Muscle layer of colon (tissue), 2 donors: Measurements from ENCODE around the gene PDCD1LG2.

Experiments used
- H3K27ac ChIP-seq: one replicate; pipeline ENCODE4 v1.7.0; 2013; ENCODE audit warnings: low read depth, mild to moderate bottlenecking, low read length, moderate library complexity
- H3K27me3 ChIP-seq, 2 donors: one replicate each; pipeline ENCODE4 v1.7.0; 2013; ENCODE audit warnings: low read length in 2 of 2, mild to moderate bottlenecking in 2 of 2; ENCODE audit not compliant: insufficient read depth in 2 of 2, control insufficient read depth in 1 of 2
- H3K36me3 ChIP-seq: one replicate; pipeline ENCODE4 v1.7.0; 2013; ENCODE audit warnings: mild to moderate bottlenecking, low read length; ENCODE audit not compliant: insufficient read depth
- H3K4me1 ChIP-seq: one replicate; pipeline ENCODE4 v1.7.0; 2013; ENCODE audit warnings: mild to moderate bottlenecking, low read length; ENCODE audit not compliant: insufficient read depth
- H3K4me3 ChIP-seq, 2 donors: one replicate each; pipeline ENCODE4 v1.7.0; 2013; ENCODE audit warnings: low read length in 2 of 2, low read depth in 1 of 2, mild to moderate bottlenecking in 1 of 2, moderate library complexity in 1 of 2
- H3K9ac ChIP-seq: one replicate; pipeline ENCODE4 v1.7.0; 2013; ENCODE audit warnings: low read length
- H3K9me3 ChIP-seq: one replicate; pipeline ENCODE4 v1.7.0; 2013; ENCODE audit warnings: mild to moderate bottlenecking, low read length
- donor health status: abdominal sarcoma.
- donor health status: Adenocarcinoma of cecum.

PDCD1LG2 gene

DNA sequence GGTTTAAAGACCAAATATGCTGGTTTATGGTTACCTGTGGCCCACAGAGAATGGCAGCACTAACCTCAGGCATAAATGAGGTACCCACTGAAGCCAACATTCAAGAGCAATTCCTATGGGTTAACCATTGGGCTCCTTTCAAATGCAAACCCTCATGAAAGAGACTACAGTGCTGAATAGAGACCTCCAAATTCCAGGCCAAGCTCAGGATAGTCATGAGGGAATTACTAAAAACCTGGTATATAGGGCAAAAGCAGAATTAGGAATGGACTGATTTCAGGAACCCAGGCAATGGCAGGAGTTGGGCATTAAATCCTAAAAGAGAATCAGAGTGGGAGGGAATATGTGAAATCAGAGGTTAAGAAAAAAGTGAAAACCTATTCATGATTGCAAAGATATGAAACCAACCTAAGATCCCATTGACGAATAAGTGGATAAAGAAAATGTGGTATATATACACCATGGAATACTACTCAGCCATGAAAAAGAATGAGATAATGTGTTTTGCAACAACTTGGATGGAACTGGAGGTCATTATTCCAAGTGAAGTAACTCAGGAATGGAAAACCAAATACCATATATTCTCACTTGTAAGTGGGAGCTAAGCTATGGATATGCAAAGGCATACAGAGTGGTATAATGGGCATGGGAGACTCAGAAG, 51.6 kb downstream of the PDCD1LG2 start:
- Histone ChIP-seq H3K4me1 (peaks cover 4% of the 10 kb centered on the region), H3K9ac (no peak overlapping the region), H3K36me3 (no peaks in the 10 kb centered on the region), H3K27me3 (no peaks in the 10 kb centered on the region), H3K4me3 (no peak overlapping the region), H3K9me3 (no peaks in the 10 kb centered on the region), H3K27ac (no peak overlapping the region)

DNA sequence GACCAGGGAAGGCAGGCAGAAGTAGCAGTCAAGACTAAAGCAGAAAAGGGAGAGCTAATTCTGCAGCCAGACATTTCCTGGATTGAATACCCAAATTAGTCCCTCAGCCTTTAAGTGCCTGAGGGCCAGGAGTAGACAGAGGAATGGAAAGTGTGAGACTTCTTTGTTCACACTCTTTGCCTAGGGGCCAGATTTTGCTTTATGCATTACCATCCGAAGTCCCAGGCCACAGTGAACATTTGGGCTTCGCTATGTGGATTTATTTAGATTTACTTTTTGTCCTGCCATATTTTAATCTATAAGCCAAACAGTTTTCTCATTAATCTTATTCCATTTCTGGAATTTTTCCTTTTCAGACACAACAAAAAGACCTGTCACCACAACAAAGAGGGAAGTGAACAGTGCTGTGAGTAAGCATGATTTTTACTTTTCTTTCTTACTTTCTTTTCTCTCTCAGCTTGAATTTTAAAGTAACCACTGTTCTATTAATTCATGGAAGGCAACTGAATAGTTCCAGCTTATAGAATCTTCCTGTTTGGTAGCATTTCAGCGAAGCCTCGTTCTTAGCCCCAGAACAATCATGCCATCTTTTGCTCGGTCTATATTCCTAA, 52.6 kb downstream of the PDCD1LG2 start:
- Histone ChIP-seq H3K4me1 (peaks cover 4% of the 10 kb centered on the region), H3K27ac (no peak overlapping the region)

DNA sequence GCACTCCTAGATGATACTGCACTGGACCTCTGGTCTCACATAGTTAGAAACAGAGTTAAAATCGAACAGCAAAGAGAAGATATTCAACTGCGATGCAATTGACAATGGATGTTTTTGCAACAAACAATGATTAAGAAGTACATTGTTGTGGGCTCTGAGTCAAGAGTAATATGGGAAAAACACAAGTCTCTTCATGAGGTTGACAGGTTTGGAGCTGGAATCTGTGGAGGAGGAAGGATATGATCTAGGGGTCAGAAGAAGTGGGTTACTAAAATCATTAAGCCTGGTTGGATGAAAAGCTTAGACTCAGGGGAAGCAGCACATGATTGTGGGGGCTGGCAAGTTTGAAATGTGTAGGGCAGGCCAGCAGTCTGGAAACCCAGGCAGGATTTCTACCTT, 53.1 kb downstream of the PDCD1LG2 start:
- Histone ChIP-seq H3K36me3 (no peaks in the 10 kb centered on the region), H3K27ac (no peak overlapping the region), H3K9ac (no peak overlapping the region), H3K4me1 (peaks cover 1% of the 10 kb centered on the region), H3K9me3 (no peaks in the 10 kb centered on the region), H3K4me3 (no peak overlapping the region), H3K27me3 (no peaks in the 10 kb centered on the region)

More for the DNA sequence above, 52.6 kb downstream of the PDCD1LG2 start:
- H3K4me3 ChIP-seq, result no peak overlapping the region
- H3K9ac ChIP-seq, result no peak overlapping the region
- no peaks in the 10 kb centered on the region for H3K27me3 ChIP-seq
- H3K9me3 ChIP-seq, result no peaks in the 10 kb centered on the region
- no peaks in the 10 kb centered on the region for H3K36me3 ChIP-seq

DNA sequence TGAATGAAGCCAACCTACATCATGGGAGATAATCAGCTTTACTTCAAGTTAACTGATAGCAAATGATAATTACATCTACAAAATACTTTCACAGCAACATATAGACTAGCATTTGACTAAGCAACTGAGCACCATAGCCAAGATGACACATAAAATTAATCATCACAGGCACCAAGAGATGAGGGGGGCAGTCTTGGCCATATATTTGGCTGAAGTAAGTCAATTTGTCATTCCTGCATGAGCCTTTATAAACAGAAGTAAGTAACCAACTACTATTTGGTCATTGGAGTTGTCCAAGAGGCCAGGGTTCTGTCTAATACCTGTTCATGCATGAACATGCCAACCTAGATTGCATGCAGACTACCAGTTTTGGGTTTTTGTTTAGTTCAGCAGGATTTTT, 53.6 kb downstream of the PDCD1LG2 start:
- Histone ChIP-seq H3K9me3 (no peaks in the 10 kb centered on the region), H3K4me1 (no peaks in the 10 kb centered on the region), H3K36me3 (no peaks in the 10 kb centered on the region), H3K9ac (no peak overlapping the region), H3K4me3 (no peak overlapping the region), H3K27ac (no peak overlapping the region), H3K27me3 (no peaks in the 10 kb centered on the region)

DNA sequence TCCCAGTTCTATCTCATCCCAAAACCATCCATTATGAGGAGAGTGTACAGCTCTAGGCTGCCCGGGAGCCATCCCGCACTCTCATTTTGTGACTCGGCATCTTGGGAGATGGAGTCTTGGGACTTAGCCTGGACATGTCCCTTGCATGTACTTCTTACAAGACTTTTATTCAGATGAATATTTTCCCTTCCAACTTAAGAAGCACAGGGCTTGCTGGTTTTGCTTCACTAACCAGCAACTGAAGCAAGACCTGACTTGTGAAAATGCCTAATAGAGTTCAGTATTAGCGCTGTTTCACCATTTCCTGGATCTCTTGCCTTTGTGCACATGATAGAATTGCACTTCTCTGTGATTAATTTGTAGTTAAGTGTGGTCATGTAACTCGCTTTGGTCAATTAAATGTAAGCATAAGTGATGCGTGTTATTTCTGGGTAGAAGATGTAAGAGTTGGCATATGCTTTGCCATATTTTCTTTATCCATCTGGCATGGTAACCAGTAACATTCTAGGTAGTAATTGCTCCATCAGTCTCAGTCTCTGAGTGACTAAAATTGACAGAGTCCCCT, 55.8 kb downstream of the PDCD1LG2 start:
- Histone ChIP-seq H3K27ac (no peak overlapping the region), H3K36me3 (no peaks in the 10 kb centered on the region)

DNA sequence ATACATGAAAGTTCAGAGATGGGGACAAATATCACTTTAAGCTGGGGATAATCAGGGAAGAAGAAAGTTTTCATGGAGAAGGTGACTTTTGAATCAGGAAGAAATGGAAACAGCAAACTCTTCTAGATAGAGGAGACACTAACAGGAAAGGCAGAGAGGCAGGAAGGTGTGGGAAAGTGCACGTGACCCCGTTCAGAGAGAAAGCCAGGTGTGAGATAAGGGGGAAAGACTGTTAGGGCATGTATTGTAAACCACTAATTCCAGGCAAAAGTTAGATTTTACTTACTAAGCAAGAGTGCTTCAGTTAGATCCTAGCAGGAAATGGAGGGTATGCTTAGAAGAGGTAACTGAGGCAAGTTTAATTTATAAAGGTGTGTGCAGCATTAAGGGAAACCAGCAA, 58.5 kb downstream of the PDCD1LG2 start:
- Histone ChIP-seq H3K9ac (no peak overlapping the region), H3K9me3 (no peaks in the 10 kb centered on the region), H3K4me3 (no peak overlapping the region), H3K27me3 (no peaks in the 10 kb centered on the region), H3K4me1 (no peaks in the 10 kb centered on the region), H3K36me3 (no peaks in the 10 kb centered on the region), H3K27ac (no peak overlapping the region)

More for the DNA sequence above, 55.8 kb downstream of the PDCD1LG2 start:
- Histone ChIP-seq H3K9me3 (no peaks in the 10 kb centered on the region), H3K4me1 (no peaks in the 10 kb centered on the region), H3K4me3 (no peak overlapping the region), H3K9ac (no peak overlapping the region), H3K27me3 (no peaks in the 10 kb centered on the region)

DNA sequence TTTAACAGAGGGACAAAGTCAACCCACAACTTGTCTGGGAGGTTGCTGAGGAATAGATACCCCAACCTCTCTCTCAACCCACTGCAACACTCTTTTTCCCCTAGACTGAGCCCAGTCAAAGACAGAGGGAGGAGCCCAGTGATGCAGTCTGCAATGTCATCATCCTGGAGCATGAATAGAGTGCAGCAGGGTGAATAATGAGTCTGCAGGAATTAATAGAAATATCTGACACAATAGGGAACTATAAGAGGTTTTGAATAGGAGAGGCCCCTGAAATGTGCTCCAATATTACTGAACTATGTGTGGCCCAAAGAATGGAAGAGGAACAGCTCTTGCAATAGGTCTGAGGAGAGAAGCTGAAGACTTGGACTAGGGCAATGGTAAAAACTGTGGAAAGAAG, 59.1 kb downstream of the PDCD1LG2 start:
- Histone ChIP-seq H3K27ac (no peak overlapping the region), H3K27me3 (no peaks in the 10 kb centered on the region), H3K4me1 (no peaks in the 10 kb centered on the region), H3K4me3 (no peak overlapping the region), H3K9me3 (no peaks in the 10 kb centered on the region), H3K9ac (no peak overlapping the region), H3K36me3 (no peaks in the 10 kb centered on the region)

DNA sequence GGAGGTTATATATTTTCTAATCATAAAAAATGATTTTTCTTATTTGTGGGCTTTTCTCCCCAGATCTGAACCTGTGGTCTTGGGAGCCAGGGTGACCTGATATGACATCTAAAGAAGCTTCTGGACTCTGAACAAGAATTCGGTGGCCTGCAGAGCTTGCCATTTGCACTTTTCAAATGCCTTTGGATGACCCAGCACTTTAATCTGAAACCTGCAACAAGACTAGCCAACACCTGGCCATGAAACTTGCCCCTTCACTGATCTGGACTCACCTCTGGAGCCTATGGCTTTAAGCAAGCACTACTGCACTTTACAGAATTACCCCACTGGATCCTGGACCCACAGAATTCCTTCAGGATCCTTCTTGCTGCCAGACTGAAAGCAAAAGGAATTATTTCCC, 59.6 kb downstream of the PDCD1LG2 start:
- Histone ChIP-seq H3K4me1 (no peaks in the 10 kb centered on the region), H3K4me3 (no peak overlapping the region), H3K27me3 (no peaks in the 10 kb centered on the region), H3K27ac (no peak overlapping the region), H3K36me3 (no peaks in the 10 kb centered on the region), H3K9ac (no peak overlapping the region), H3K9me3 (no peaks in the 10 kb centered on the region)

DNA sequence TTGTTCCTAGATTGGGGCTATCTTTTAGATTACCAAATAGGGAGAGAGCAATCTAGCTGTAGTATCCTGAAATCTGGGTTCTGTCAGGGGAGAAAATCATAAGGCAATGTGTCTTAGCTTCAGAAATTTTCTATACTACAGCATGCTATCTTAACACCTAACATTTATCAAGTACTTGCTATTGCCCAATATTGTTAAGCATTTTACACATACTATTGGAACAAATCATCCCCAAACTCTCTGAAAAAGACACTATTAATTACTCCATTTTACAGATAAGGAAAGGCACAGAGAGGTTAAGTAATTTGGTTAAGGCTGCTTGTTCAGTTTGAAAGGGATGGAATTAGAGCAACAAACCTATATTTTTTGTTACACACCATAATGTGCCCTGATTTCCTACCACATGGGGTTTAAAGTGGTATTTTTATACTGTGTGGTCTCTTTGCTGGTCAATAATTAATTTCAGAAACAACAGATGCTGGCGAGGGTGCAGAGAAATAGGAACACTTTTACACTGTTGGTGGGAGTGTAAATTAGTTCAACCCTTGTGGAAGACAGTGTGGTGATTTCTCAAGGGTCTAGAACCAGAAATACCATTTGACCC, 61.4 kb downstream of the PDCD1LG2 start:
- H3K27me3 ChIP-seq, result no peaks in the 10 kb centered on the region
- no peak overlapping the region for H3K27ac ChIP-seq
- no peak overlapping the region for H3K9ac ChIP-seq
- H3K4me1 ChIP-seq, result no peaks in the 10 kb centered on the region
- H3K4me3 ChIP-seq, result no peak overlapping the region
- H3K36me3 ChIP-seq, result no peaks in the 10 kb centered on the region
- H3K9me3 ChIP-seq, result no peaks in the 10 kb centered on the region

DNA sequence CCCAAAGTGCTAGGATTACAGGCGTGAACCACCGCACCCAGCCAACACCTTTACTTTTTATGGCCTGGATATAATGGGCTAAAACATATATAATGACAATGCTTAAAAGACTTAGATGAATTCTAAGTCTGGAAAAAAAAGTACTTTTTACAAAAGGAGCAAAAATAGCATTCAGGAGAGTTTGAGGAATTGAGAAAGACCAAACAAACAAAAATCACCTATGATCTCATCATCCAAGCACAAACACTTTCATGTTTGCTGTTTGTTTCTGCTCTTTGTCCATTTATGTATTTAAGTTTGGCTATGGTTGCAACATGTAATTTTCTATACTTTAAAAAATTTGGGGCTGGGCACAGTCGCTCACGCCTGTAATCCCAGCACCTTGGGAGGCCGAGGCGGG, 63.8 kb downstream of the PDCD1LG2 start:
- H3K4me3 ChIP-seq, result no peak overlapping the region
- no peaks in the 10 kb centered on the region for H3K9me3 ChIP-seq
- H3K36me3 ChIP-seq, result no peaks in the 10 kb centered on the region
- H3K4me1 ChIP-seq, result no peaks in the 10 kb centered on the region
- no peak overlapping the region for H3K27ac ChIP-seq
- no peaks in the 10 kb centered on the region for H3K27me3 ChIP-seq
- no peak overlapping the region for H3K9ac ChIP-seq

DNA sequence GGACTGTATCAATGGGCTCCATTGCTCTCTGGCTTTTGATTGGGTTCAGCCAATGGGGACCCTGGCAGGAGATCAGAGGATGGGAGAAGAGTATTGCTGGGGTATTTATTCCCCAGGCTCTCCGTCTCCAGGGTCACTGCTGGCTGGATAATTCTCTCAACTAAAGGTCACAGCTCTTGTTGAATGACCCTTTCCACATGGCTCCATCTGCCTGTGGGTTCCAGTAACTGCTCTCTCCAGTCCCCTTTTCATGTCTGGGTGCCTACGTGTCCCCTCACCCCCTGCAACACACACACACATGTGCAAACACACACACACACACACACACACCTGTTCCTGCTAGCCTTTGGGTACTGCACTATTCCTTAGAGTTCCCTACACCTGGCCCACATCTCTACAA, 64.7 kb downstream of the PDCD1LG2 start:
- H3K4me3 ChIP-seq, result no peak overlapping the region
- no peaks in the 10 kb centered on the region for H3K27me3 ChIP-seq
- H3K4me1 ChIP-seq, result no peaks in the 10 kb centered on the region
- no peak overlapping the region for H3K27ac ChIP-seq
- no peaks in the 10 kb centered on the region for H3K36me3 ChIP-seq
- H3K9me3 ChIP-seq, result no peaks in the 10 kb centered on the region
- no peak overlapping the region for H3K9ac ChIP-seq
